ENCODE results near the gene CLEC20A.

The CLEC20A gene

GRCh38 chr1:178496410-178497135, at the start of gene CLEC20A:
TSS of gene CLEC20A (minus strand) at chr1:178496964. CDS start at chr1:178496939, 25 bp downstream.
- FAIRE-seq = no peak

DNA sequence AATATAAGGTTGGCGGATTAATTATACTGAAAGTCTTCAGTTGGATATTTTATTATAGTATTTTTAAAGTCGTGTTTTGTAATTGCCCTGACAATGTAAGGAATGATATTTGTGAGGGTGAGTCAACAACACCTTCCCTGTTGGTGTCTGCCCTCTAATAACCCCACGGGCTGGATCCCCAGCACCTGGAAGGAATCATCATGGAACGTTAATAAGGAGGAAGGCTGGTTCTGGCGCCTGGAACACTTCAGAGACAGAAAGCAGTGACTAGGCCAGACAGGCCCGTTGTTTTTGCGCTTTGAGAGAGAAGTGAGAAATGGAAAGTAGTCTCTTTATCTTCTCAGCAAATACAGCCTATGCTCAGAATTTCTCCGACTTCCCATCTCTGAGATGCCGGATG, 47.8 kb upstream of the CLEC20A start:
- FAIRE-seq = no peak

DNA sequence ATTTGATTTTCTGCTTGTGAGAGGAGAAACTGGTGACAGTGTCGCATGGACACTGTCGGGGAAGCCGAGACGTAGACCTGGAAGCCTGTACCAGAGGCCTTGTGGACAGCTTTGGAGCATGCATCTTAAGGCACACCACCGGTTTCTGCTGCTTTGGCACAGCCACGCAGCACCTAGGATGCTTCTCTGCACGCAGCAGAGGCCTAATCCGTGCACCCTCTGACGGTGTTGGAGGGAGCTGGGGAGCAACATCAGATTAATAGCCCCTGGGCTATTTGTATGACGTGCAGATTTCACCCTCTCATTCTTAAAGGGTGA, 46.5 kb upstream of the CLEC20A start:
- FAIRE-seq = no peak

GRCh38 chr1:178542554-178543289, 46.0 kb upstream of the CLEC20A start:
- no peak for FAIRE-seq

- no peak for FAIRE-seq
These were observed 45.2 kb upstream of the CLEC20A start for GRCh38 chr1:178541829-178542553.

GRCh38 chr1:178541379-178541778, 44.6 kb upstream of the CLEC20A start:
- no peak for FAIRE-seq

DNA sequence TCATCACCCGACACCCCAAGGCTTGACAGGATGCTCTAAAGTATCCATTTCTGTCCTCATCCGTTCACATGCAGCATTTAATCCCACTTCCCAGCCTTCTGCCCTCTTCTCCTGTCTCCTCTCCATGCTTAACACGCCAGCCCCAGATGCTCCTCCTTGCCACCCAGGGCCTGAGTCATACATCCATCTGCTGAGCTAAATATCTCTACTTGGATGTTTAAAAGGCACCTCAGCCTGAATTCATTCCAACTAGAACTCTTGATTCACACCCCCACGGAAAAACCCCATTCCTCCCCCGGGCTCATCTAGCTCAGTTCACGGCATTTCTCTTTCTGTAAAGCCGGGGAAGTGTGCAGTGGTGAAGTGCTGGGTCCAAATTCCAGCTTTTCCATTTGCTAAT, 43.9 kb upstream of the CLEC20A start:
- FAIRE-seq = no peak

GRCh38 chr1:178540204-178540603, 43.4 kb upstream of the CLEC20A start:
- no peak for FAIRE-seq

DNA sequence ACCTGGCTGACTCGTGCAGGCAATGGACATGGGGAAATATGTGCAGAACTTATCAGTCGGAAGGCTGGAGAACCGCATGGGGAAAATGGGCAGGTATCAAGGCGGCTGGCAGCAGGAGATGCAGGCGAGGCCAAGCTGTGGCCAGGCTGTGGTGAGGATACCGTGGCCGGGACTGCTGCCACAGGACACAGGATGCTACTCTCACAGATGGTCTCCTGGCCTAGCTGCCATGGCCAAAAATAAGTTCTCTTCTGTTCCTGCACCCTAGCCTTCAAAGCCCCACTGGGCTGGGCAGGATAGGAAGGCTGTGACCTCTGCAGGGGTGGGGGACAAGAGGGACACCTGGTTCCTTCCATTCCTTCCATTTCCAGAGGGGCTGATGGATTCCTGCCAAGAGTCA, 42.5 kb upstream of the CLEC20A start:
- no peak for FAIRE-seq

DNA sequence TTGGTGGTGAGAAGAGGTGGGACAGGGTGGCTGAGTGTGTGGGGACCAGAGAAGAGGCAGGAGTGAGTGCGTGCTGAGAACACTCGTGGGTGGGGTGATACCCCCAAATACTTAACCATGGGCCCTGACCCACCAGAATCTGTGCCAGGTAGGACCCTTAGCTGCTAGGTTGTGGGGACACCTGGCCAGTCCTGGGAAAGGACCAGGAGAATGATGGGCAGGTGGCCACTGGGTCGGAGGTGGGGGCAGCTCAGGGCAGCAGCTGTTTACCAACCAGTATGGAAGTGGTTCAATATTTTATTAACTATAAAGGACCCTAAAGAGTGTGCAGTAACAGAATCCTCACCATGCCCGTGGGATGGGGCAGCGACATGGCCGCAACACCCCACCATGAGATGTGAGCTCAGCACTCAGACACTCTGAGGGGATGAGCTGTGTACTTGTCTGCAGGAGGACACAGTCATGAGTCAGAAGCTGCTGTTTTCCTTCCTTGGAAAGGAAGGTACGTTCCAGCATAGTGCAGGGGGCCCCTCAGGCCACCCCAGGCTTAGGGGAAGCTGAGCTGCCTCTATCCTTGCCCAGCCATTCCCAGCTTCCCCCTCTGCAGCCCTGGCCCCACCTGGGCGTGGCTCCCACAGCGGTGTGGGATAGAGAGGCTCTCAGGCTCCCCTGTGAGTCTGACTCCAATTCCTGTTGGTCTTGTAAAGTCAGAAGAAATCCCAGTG, 41.6 kb upstream of the CLEC20A start:
- no peak for FAIRE-seq

GRCh38 chr1:178537382-178538090, 40.8 kb upstream of the CLEC20A start:
- FAIRE-seq = no peak

- no peak for FAIRE-seq
These were observed 40.1 kb upstream of the CLEC20A start for GRCh38 chr1:178536844-178537371.

GRCh38 chr1:178536329-178536728, 39.6 kb upstream of the CLEC20A start:
- FAIRE-seq = no peak

DNA sequence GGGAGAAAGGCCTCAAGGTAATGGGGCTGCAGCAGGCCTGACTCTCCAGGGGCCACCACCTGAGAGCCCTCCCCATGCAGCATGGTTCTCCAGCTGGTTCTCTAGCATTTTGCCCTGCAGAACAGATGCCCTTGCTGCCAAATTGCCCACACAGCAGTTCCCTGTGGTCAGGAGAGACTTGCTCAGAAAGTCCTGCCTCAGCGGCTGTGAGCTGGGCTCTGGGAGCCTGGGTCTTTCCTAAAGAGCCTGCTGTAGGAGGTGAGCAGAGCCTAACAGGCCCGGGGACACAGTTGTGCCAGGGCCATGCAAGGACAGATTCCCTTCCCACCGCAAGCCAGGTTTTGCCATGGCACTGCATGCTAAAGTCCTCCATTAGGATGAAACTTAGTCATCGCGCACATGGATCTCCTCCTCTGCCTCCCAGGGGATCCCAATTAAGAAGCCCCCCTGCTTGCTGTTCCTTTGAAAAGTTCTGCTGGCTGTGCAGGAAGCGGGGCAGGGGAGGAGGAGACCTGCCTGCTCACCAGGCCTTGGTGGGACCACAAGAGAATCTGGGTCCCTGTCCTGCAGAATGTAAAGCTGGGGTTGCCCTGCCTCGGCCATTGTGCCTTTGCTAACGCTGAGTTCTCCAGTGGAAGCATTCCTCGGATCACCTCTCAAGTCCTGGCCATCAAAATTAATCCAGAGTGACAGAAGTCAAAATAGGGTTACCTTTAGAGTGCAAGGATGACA, 37.5 kb upstream of the CLEC20A start:
- FAIRE-seq = no peak

GRCh38 chr1:178533121-178533946, 36.6 kb upstream of the CLEC20A start:
- no peak for FAIRE-seq

DNA sequence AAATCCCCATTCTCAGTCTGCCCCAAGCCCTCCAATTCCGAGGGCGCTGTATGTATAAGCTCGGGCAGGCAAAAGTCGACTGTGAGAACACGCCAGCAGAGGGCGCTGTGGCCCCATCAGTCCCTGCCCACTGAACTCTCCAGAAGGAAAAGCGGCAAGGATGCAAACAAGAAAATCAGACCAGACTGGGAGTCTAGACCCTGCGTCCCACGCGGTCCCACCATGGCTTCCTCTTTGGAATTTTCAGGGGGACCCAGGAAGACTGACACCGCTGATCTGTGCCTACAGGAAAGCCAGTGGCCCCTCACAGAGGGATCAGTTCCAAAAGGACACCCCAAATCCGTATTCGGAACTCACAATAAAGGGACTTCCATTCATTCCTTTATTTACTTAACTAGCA, 35.6 kb upstream of the CLEC20A start:
- FAIRE-seq = no peak

GRCh38 chr1:178531887-178532286, 35.1 kb upstream of the CLEC20A start:
- FAIRE-seq = no peak

DNA sequence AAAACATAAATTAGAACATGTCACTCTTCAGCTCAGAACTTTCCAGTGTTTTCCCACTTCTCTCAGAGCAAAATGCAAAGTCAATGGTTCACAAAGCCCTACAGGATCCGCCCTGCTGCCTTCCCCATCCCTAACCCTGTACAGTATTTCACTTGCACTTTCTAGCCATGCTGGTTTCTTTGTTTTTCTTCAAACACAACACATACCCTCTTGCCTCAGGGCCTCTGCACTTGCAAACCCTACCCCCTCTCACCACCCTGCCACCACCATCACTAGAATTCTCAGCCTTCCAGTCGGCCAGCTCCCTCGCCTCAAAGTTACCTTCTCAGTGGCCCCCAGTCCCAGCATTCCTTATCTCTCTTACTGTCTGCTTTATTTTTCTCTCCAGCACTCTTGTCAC, 33.7 kb upstream of the CLEC20A start:
- FAIRE-seq = no peak

DNA sequence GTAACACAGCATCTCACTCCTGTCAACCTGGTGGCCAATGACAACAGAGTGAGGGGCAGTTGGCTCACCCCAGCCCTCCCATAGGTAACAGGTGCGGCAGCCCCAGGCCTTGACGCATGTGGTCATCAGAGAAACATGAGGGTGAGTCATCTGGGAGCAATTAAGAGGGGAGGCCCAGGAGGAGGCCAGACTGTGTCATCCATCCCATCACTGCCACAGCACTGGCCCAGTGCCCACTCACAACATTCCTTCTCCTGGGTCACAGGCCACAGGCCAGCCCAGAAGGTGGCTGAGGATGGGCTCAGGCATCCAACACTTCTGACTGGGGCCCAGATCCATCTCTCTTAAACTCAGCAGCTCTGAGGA, 33.3 kb upstream of the CLEC20A start:
- FAIRE-seq = no peak

GRCh38 chr1:178529364-178530036, 32.7 kb upstream of the CLEC20A start:
- FAIRE-seq = no peak

Data from A204.1 (cell line).